GM12878 (cell line): ENCODE data around the gene ZNF764. TPM values are rescaled to one million over a fixed set of nuclear protein-coding genes. Genes with fewer than 3 reads are reported as not detected.

Source experiments
- BHLHE40 ChIP-seq, 2 experiments: fragments of 450-650 bp in 1 of 2; IDR thresholded peaks; 2 replicates each; pipeline ENCODE4 v1.6.1; 2011 to 2017; ENCODE audit warnings: low read depth in 2 of 2, borderline replicate concordance in 1 of 2, improper control_type of control experiment in 1 of 2, low read length in 1 of 2, mild to moderate bottlenecking in 1 of 2
- CREM ChIP-seq: IDR thresholded peaks from 2 replicates; pipeline ENCODE4 v1.6.1; 2014; ENCODE audit warnings: antibody characterized with exemption, low read depth
- DPF2 ChIP-seq: fragments of 450-650 bp; IDR thresholded peaks from 2 replicates; pipeline ENCODE4 v1.6.1; 2017; ENCODE audit warnings: mild to moderate bottlenecking
- EGR1 ChIP-seq, 2 experiments: IDR thresholded peaks; 1 replicate in 1 of 2; 2 replicates in 1 of 2; pipeline ENCODE4 v1.6.1; 2011 to 2012; ENCODE audit warnings: low read depth in 2 of 2, low read length in 2 of 2, borderline replicate concordance in 1 of 2, mild to moderate bottlenecking in 1 of 2, moderate library complexity in 1 of 2
- EP300 ChIP-seq, 2 experiments: fragments of 150-350 bp in 1 of 2; IDR thresholded peaks; 2 replicates each; pipeline ENCODE4 v1.6.1; 2011 to 2012; ENCODE audit warnings: low read depth in 2 of 2, low read length in 2 of 2, borderline replicate concordance in 1 of 2, improper control_type of control experiment in 1 of 2, inconsistent platforms in 1 of 2; ENCODE audit not compliant: control insufficient read depth in 1 of 2
- ETV6 ChIP-seq, 2 experiments: fragments of 450-650 bp in 1 of 2; IDR thresholded peaks in 1 of 2; conservative IDR thresholded peaks in 1 of 2; 2 replicates each; pipeline ENCODE4 v1.6.1; 2014; ENCODE audit warnings: antibody characterized with exemption in 1 of 2, borderline replicate concordance in 1 of 2, low read depth in 1 of 2, mild to moderate bottlenecking in 1 of 2, moderate library complexity in 1 of 2
- FOXK2 ChIP-seq: fragments of 450-650 bp; IDR thresholded peaks from 2 replicates; pipeline ENCODE4 v1.6.1; 2017; ENCODE audit warnings: mild to moderate bottlenecking, moderate library complexity
- GATAD2B ChIP-seq: fragments of 450-650 bp; conservative IDR thresholded peaks from 2 replicates; pipeline ENCODE4 v1.6.1; 2017; ENCODE audit warnings: low read depth, mild to moderate bottlenecking, moderate library complexity
- JUNB ChIP-seq: IDR thresholded peaks from 2 replicates; pipeline ENCODE4 v1.6.1; 2016; ENCODE audit warnings: antibody characterized with exemption, mild to moderate bottlenecking
- TBL1XR1 ChIP-seq: IDR thresholded peaks from 2 replicates; pipeline ENCODE4 v1.6.1; 2012; ENCODE audit warnings: low read depth, low read length, improper control_type of control experiment
- ZNF622 ChIP-seq: fragments of 450-650 bp; IDR thresholded peaks from 2 replicates; pipeline ENCODE4 v1.6.1; 2017; ENCODE audit warnings: mild to moderate bottlenecking, inconsistent platforms
- polyA plus RNA-seq, 11 experiments: library from polyadenylated mRNA; depleted of rRNA in 4 of 11; unstranded in 6 of 11; stranded (reverse) in 5 of 11; fragments of >200 nt; fragmentation: Nextera tagmentation in 4 of 11; fragmentation: Illumina TruSeq in 1 of 11; extraction: Ambion mirVana in 4 of 11; extraction: Trizol in 1 of 11; gene quantifications; 1 replicate in 1 of 11; 2 replicates in 10 of 11; pipeline versions ENCODE4 v1.2.1 to v1.2.3, GENCODE V29; 2011 to 2016; ENCODE audit warnings: inconsistent platforms in 2 of 11, missing spikeins in 2 of 11, low read depth in 1 of 11
- total RNA-seq, 4 experiments: library from RNA; depleted of rRNA in 3 of 4; stranded (reverse); fragments of >200 nt in 3 of 4; fragmentation: Illumina TruSeq in 1 of 4; extraction: Trizol in 1 of 4; gene quantifications; 2 replicates each; pipeline versions ENCODE4 v1.2.1 to v1.2.3, GENCODE V29; 2013 to 2021
- TF ChIP-seq, protein P1 (sequence below): fragments of 450-650 bp; IDR thresholded peaks from 2 replicates; pipeline ENCODE4 v1.6.1; 2016; ENCODE audit warnings: mild to moderate bottlenecking
- TF ChIP-seq, protein P2 (sequence below): IDR thresholded peaks from 2 replicates; pipeline ENCODE4 v1.6.1; 2012; ENCODE audit warnings: low read depth, low read length, improper control_type of control experiment
- TF ChIP-seq, protein P3 (sequence below): fragments of 450-650 bp; IDR thresholded peaks from 2 replicates; pipeline ENCODE4 v1.6.1; 2014; ENCODE audit warnings: mild to moderate bottlenecking
- TF ChIP-seq, protein P4 (sequence below): fragments of 450-650 bp; formaldehyde crosslinking; IDR thresholded peaks from 2 replicates; pipeline ENCODE4 v1.4.0; 2020; ENCODE audit warnings: mild to moderate bottlenecking, moderate library complexity
- TF ChIP-seq, protein P5 (sequence below): fragments of 450-650 bp; IDR thresholded peaks from 2 replicates; pipeline ENCODE4 v1.6.1; 2017; ENCODE audit warnings: mild to moderate bottlenecking, moderate library complexity

The ZNF764 gene
- total and polyA plus RNA-seq, 10 of the 15 experiments (the other 5 are each of a cell fraction or from before 2014, with no cell fraction given) = 0.61 to 11.9 (median 3.8) TPM

DNA sequence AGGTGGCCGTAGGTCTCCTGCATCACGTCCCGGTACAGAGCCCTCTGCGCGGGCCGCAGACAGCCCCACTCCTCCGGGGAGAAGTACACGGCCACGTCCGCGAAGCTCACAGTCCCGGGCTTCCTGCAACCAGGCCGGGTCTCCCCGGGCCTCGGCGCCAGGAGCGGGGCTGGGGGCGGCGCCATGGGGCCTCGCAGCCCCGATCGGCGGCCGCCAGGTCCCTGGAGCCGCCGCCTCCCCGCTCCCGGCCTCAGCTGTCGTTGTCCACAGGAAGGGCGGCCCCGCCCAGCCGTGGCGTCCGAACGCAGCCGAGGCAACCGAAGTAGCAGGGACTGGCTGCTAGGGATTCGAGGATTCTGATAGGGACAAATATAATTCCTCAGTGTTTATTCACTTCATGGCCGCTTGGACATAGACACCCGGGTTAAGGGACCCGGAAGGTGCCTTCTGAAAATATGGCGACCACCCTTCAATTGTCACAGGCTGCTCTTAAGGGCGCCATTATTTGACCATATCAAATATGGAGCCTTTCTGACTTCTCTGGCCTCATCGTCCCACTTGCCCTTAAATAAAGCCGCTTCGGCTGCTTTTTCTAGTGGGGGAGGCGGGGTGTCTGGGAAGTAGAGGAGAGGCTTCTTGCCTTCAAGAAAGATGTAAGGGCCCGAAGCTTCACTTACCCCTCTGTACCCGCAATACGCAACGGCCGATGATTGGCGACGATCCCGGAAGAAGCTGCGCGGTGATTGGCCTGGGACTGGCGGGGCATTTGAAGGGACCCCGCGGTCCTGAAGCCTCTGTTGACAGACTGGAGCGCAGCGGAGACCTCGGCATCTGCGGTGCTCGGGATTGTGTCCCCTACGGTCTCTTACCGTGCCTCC lies 13.5 kb upstream of the ZNF764 start, which contains the start of gene ZNF688 (continued):
- TF ChIP-seq, protein P1, sequence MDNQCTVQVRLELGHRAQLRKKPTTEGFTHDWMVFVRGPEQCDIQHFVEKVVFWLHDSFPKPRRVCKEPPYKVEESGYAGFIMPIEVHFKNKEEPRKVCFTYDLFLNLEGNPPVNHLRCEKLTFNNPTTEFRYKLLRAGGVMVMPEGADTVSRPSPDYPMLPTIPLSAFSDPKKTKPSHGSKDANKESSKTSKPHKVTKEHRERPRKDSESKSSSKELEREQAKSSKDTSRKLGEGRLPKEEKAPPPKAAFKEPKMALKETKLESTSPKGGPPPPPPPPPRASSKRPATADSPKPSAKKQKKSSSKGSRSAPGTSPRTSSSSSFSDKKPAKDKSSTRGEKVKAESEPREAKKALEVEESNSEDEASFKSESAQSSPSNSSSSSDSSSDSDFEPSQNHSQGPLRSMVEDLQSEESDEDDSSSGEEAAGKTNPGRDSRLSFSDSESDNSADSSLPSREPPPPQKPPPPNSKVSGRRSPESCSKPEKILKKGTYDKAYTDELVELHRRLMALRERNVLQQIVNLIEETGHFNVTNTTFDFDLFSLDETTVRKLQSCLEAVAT = no peak
- TF ChIP-seq FOXK2 = peak; percentile 78
- 0 out of 2 replicates have a peak, but pooled peaks have one; percentile 17 for TF ChIP-seq TBL1XR1
- no peak for TF ChIP-seq ZNF622
- no peak for TF ChIP-seq JUNB
- TF ChIP-seq, protein P2, sequence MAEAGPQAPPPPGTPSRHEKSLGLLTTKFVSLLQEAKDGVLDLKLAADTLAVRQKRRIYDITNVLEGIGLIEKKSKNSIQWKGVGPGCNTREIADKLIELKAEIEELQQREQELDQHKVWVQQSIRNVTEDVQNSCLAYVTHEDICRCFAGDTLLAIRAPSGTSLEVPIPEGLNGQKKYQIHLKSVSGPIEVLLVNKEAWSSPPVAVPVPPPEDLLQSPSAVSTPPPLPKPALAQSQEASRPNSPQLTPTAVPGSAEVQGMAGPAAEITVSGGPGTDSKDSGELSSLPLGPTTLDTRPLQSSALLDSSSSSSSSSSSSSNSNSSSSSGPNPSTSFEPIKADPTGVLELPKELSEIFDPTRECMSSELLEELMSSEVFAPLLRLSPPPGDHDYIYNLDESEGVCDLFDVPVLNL = peak; percentile 98
- TF ChIP-seq, protein P3, sequence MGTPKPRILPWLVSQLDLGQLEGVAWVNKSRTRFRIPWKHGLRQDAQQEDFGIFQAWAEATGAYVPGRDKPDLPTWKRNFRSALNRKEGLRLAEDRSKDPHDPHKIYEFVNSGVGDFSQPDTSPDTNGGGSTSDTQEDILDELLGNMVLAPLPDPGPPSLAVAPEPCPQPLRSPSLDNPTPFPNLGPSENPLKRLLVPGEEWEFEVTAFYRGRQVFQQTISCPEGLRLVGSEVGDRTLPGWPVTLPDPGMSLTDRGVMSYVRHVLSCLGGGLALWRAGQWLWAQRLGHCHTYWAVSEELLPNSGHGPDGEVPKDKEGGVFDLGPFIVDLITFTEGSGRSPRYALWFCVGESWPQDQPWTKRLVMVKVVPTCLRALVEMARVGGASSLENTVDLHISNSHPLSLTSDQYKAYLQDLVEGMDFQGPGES = peak; percentile 81
- TF ChIP-seq, protein P4, sequence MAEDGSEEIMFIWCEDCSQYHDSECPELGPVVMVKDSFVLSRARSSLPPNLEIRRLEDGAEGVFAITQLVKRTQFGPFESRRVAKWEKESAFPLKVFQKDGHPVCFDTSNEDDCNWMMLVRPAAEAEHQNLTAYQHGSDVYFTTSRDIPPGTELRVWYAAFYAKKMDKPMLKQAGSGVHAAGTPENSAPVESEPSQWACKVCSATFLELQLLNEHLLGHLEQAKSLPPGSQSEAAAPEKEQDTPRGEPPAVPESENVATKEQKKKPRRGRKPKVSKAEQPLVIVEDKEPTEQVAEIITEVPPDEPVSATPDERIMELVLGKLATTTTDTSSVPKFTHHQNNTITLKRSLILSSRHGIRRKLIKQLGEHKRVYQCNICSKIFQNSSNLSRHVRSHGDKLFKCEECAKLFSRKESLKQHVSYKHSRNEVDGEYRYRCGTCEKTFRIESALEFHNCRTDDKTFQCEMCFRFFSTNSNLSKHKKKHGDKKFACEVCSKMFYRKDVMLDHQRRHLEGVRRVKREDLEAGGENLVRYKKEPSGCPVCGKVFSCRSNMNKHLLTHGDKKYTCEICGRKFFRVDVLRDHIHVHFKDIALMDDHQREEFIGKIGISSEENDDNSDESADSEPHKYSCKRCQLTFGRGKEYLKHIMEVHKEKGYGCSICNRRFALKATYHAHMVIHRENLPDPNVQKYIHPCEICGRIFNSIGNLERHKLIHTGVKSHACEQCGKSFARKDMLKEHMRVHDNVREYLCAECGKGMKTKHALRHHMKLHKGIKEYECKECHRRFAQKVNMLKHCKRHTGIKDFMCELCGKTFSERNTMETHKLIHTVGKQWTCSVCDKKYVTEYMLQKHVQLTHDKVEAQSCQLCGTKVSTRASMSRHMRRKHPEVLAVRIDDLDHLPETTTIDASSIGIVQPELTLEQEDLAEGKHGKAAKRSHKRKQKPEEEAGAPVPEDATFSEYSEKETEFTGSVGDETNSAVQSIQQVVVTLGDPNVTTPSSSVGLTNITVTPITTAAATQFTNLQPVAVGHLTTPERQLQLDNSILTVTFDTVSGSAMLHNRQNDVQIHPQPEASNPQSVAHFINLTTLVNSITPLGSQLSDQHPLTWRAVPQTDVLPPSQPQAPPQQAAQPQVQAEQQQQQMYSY (CRISPR knock-in tag) = no peak
- peak; percentile 74 for TF ChIP-seq DPF2
- no peak for TF ChIP-seq EP300 (IDR thresholded peaks at IDR 0.05; ENCODE audit: borderline replicate concordance in 1 of 2, control insufficient read depth in 1 of 2, low read depth in 2 of 2, low read length in 2 of 2)
- peak in 1 of 2 experiments; percentile 31; a peak in 1 of 4 replicates for TF ChIP-seq BHLHE40 (IDR thresholded peaks at IDR 0.05; ENCODE audit: borderline replicate concordance in 1 of 2, low read depth in 2 of 2, low read length in 1 of 2)
- TF ChIP-seq, protein P5, sequence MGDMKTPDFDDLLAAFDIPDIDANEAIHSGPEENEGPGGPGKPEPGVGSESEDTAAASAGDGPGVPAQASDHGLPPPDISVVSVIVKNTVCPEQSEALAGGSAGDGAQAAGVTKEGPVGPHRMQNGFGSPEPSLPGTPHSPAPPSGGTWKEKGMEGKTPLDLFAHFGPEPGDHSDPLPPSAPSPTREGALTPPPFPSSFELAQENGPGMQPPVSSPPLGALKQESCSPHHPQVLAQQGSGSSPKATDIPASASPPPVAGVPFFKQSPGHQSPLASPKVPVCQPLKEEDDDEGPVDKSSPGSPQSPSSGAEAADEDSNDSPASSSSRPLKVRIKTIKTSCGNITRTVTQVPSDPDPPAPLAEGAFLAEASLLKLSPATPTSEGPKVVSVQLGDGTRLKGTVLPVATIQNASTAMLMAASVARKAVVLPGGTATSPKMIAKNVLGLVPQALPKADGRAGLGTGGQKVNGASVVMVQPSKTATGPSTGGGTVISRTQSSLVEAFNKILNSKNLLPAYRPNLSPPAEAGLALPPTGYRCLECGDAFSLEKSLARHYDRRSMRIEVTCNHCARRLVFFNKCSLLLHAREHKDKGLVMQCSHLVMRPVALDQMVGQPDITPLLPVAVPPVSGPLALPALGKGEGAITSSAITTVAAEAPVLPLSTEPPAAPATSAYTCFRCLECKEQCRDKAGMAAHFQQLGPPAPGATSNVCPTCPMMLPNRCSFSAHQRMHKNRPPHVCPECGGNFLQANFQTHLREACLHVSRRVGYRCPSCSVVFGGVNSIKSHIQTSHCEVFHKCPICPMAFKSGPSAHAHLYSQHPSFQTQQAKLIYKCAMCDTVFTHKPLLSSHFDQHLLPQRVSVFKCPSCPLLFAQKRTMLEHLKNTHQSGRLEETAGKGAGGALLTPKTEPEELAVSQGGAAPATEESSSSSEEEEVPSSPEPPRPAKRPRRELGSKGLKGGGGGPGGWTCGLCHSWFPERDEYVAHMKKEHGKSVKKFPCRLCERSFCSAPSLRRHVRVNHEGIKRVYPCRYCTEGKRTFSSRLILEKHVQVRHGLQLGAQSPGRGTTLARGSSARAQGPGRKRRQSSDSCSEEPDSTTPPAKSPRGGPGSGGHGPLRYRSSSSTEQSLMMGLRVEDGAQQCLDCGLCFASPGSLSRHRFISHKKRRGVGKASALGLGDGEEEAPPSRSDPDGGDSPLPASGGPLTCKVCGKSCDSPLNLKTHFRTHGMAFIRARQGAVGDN = peak; percentile 57
- TF ChIP-seq EGR1 (IDR thresholded peaks at IDR 0.05; ENCODE audit: borderline replicate concordance in 1 of 2, low read depth in 2 of 2, low read length in 2 of 2) = 0 out of 3 replicates have a peak, but pooled peaks of 1 of the 2 experiments have one; percentile 32
- TF ChIP-seq GATAD2B = peak; percentile 68; the same call in 1 of the 2 replicates
- TF ChIP-seq CREM = peak; percentile 93
- TF ChIP-seq ETV6 (conservative IDR thresholded peaks at IDR 0.05 in 1 of 2, IDR thresholded peaks at IDR 0.05 in 1 of 2; ENCODE audit: borderline replicate concordance in 1 of 2, low read depth in 1 of 2) = no peak
